Right atrium auricular region (tissue), 2 donors: ENCODE results near the gene GADD45GIP1. TPM values are rescaled to one million over a fixed set of nuclear protein-coding genes. Genes with fewer than 3 reads are reported as not detected.

ENCODE experiments used
- DNase-seq: peaks from one replicate; pipeline ENCODE4 v3.0.0-alpha.2; 2019; ENCODE audit warnings: low spot score
- H3K27ac ChIP-seq, 2 donors: fragments of 200-600 bp; sonication (generic); 1 replicate in 1 of 2; 2 replicates in 1 of 2; pipeline ENCODE4 v1.5.1; 2016 to 2019
- H3K27me3 ChIP-seq, 2 donors: fragments of 200-600 bp; sonication (generic); one replicate each; pipeline versions ENCODE4 v1.5.1 to v1.6.0; 2017 to 2019
- H3K36me3 ChIP-seq: fragments of 200-600 bp; sonication (generic); one replicate; pipeline ENCODE4 v1.5.1; 2016
- H3K4me1 ChIP-seq, 2 donors: fragments of 200-600 bp; sonication (generic); one replicate each; pipeline versions ENCODE4 v1.5.1 to v1.6.0; 2017 to 2019
- H3K4me3 ChIP-seq, 2 donors: fragments of 200-600 bp; sonication (generic); 1 replicate in 1 of 2; 2 replicates in 1 of 2; pipeline ENCODE4 v1.5.1; 2017 to 2019; ENCODE audit warnings: mild to moderate bottlenecking in 1 of 2, moderate library complexity in 1 of 2
- H3K9me3 ChIP-seq, 2 donors: fragments of 200-600 bp; sonication (generic); one replicate each; pipeline ENCODE4 v1.5.1; 2019
- CTCF ChIP-seq, 2 donors: fragments of 200-600 bp; sonication (generic); IDR thresholded peaks; one replicate each; pipeline ENCODE4 v1.5.1; 2019; ENCODE audit warnings: antibody characterized with exemption in 2 of 2
- total RNA-seq, 2 donors: library from RNA; depleted of rRNA; stranded (reverse); fragments of >200 nt; gene quantifications; one replicate each; pipeline ENCODE4 v1.1.0, GENCODE V29; 2016

Gene GADD45GIP1
- total RNA-seq, 2 donors from 2014 or later = 48.5 to 58.7 TPM

- peaks cover 0 to 13% of the 10 kb centered on the region in 2 donors for H3K4me1 ChIP-seq
- no peak for DNase-seq
- H3K27ac ChIP-seq = peak overlapping the region; percentile 78 to 84
- H3K27me3 ChIP-seq = no peaks in the 10 kb centered on the region
- no peak overlapping the region for H3K4me3 ChIP-seq
- no peaks in the 10 kb centered on the region for H3K9me3 ChIP-seq
- TF ChIP-seq CTCF (IDR thresholded peaks at IDR 0.05) = no peak
- no peaks in the 10 kb centered on the region for H3K36me3 ChIP-seq
Observed at GRCh38 chr19:12970070-12970820, 13.2 kb upstream of the GADD45GIP1 start.

- no peaks in the 10 kb centered on the region for H3K9me3 ChIP-seq
- peak within 1 kb of the TSS; percentile 78 to 84 for H3K27ac ChIP-seq
- H3K4me1 ChIP-seq = peaks cover 0 to 10% of the 10 kb centered on the region in 2 donors
- H3K36me3 ChIP-seq = no peaks in the 10 kb centered on the region
- no peak for DNase-seq
- no peak within 1 kb of the TSS for H3K4me3 ChIP-seq
- TF ChIP-seq CTCF (IDR thresholded peaks at IDR 0.05) = no peak
- no peaks in the 10 kb centered on the region for H3K27me3 ChIP-seq
Observed at GRCh38 chr19:12969292-12969988, 12.4 kb upstream of the GADD45GIP1 start, which contains the start of gene DAND5. TSS of gene DAND5 (plus strand) at chr19:12969576. CDS start at chr19:12969661, 85 bp downstream.

- Histone ChIP-seq H3K4me3 (no peak overlapping the region), H3K36me3 (no peaks in the 10 kb centered on the region), H3K9me3 (no peaks in the 10 kb centered on the region), H3K4me1 (peaks cover 0 to 10% of the 10 kb centered on the region in 2 donors), H3K27ac (no peak overlapping the region), H3K27me3 (no peaks in the 10 kb centered on the region)
- DNase-seq = no peak
- TF ChIP-seq CTCF (IDR thresholded peaks at IDR 0.05) = no peak
Observed at GRCh38 chr19:12967907-12968306, 10.9 kb upstream of the GADD45GIP1 start.

- no peaks in the 10 kb centered on the region for H3K9me3 ChIP-seq
- H3K27ac ChIP-seq = peak overlapping the region; percentile 32 to 71
- TF ChIP-seq CTCF (IDR thresholded peaks at IDR 0.05) = no peak
- peaks cover 0 to 10% of the 10 kb centered on the region in 2 donors for H3K4me1 ChIP-seq
- H3K36me3 ChIP-seq = no peaks in the 10 kb centered on the region
- peak overlapping the region in 1 of 2 donors; percentile 60 for H3K4me3 ChIP-seq
- DNase-seq = no peak
- H3K27me3 ChIP-seq = no peaks in the 10 kb centered on the region
Observed at GRCh38 chr19:12965812-12966135, 8.8 kb upstream of the GADD45GIP1 start.

GRCh38 chr19:12965017-12965811 lies 8.2 kb upstream of the GADD45GIP1 start:
- Histone ChIP-seq H3K4me1 (peaks cover 0 to 10% of the 10 kb centered on the region in 2 donors), H3K9me3 (no peaks in the 10 kb centered on the region), H3K27ac (peak overlapping the region; percentile 32 to 71), H3K36me3 (no peaks in the 10 kb centered on the region), H3K4me3 (peak overlapping the region; percentile 40 to 60), H3K27me3 (no peaks in the 10 kb centered on the region)
- peak; percentile 77 for DNase-seq
- TF ChIP-seq CTCF (IDR thresholded peaks at IDR 0.05) = peak; percentile 78 to 95
